NB4 (cell line): ENCODE results near the gene CTXN1.

Experiments
- CTCF ChIP-seq: IDR thresholded peaks from one replicate; pipeline ENCODE4 v1.5.1; 2012; ENCODE audit warnings: low read depth, low read length
- POLR2A ChIP-seq: IDR thresholded peaks from 2 replicates; pipeline ENCODE4 v1.6.1; 2011; ENCODE audit warnings: mild to moderate bottlenecking; ENCODE audit not compliant: insufficient read length; ENCODE audit errors: extremely low read depth

- TF ChIP-seq CTCF (no peak), POLR2A (no peak)
Observed at GRCh38 chr19:7942981-7943443, 17.1 kb upstream of the CTXN1 start.
